GM19035 (cell line): ENCODE results near the gene C1R.
"Not testable (repeated sequence)": the region's sequence is repeated elsewhere in the genome, so short reads cannot be mapped to it uniquely, and the experiment has no call there.

Experiments
- ATAC-seq: cut with Tn5 transposase; IDR thresholded peaks from one replicate; pipeline ENCODE4 v1.9.1; 2021; ENCODE audit not compliant: unreplicated experiment

C1R gene

GRCh38 chr12:7069386-7069785, 22.9 kb downstream of the C1R start:
- ATAC-seq, result no peak

DNA sequence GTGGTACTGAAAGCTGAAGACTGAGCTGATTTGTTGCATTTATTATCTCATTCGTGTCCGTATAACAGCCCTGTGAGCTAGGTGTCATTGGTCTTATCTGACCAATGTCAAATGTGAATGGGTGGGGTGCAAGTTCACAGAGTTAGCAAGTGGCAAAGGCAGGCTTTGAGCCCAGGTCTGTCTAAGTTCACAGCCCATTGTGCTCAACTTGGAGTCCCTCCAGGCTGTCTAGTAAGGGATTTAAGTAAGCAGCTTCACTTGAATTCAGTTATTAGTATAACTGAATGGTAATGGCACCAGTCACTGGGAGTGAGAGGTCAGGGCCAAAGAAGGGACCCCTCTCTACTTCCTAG, 23.3 kb downstream of the C1R start:
- no peak for ATAC-seq

- ATAC-seq, result no peak
Observed at GRCh38 chr12:7068240-7068993, 23.8 kb downstream of the C1R start.

DNA sequence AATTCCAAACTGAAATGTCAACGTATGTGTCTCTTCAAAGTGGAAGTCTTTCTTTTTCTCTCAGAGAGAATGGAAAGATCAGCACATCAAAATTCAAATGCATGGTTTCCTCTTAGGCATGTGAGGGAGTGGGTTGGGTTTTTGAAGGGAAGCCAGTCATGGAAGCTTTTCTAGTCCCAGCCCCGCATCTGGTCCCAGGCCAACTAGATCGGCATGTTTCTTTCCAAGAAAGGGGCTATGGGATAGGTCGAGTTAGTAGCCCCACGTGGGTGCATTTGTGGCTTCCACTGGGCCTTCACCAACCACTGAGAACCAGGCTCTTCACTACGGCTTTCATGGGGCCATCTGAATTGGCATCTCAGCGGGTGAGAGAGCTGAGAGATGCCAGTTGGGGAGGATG, 25.1 kb downstream of the C1R start:
- ATAC-seq, result no peak

DNA sequence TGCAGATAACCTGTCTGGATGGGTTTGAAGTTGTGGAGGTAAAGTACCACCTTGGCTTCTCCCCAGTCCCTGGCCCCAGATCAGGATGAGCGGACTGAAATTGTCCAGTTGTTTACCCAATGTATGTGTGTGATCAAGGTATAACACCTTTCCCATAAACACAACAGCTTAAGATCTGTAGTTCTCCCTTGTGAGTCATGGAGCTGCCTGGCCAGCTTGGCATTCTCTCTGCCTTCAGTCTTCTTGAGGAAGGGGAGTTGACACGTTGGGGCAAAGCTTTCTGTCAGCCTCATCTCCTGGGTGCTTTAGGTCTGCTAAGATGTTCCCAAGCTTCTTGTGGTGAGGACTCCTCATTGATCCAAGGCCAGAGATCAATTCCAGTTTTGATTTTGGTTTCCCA, 25.6 kb downstream of the C1R start:
- no peak for ATAC-seq

GRCh38 chr12:7065073-7065623, 27.1 kb downstream of the C1R start:
- ATAC-seq, result no peak

GRCh38 chr12:7064516-7064915, 27.7 kb downstream of the C1R start:
- ATAC-seq, result no peak

DNA sequence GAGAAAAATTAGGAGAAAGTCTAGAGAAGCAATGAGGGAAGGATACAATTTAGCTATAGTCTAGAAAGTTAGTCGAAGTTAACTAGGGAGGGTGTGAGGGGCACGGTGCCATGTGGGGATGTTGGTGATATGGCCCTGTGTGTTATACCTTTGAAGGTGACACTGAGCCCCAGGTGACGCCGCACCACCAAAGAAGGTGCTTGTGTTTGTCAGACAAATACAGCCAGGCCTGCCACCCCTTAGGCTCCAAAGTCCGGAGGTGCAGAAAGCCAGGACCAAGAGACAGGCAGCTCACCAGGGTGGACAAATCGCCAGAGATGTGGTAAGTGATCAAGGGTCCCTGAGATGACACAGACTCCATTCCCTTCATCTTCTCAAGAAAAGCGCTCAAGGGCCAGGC, 30.6 kb downstream of the C1R start:
- no peak for ATAC-seq

- no peak for ATAC-seq
Observed at GRCh38 chr12:7061138-7061537, 31.1 kb downstream of the C1R start.

DNA sequence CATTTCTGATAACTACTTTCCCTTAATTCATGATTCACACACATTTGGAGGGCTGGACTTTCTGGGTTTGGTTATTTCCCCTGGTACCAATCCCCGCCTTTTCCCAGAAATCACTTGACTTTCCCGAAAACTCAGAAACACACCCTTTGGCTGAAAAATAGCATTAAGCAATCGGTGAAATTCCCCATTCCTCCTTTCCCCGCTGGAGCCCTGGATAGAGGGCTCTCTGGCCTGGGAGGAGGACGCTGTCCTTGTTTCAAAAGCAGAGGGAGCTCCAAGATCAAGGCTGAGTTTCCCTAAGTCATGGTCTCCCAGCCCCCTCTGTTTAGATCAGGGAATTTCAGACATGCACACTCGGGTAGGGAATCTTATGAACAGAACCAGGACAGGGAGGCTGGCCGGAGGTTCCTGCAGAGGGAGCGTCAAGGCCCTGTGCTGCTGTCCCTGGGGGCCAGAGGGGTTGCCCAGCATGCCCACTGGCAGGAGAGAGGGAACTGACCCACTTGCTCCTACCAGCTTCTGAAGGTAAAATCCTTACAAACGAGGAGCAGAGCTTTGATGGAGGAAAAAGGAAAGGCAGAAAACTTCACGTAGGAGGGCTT, 31.8 kb downstream of the C1R start, which contains the start of gene C1S:
Gene C1S (plus strand): TSS at position 366 of the 602 bp plus-strand sequence. CDS start 1,195 bp downstream, outside the sequence.
- ATAC-seq, result no peak

- ATAC-seq, result no peak
Observed at GRCh38 chr12:7059780-7060179, 32.5 kb downstream of the C1R start.

GRCh38 chr12:7058850-7059395, 33.3 kb downstream of the C1R start:
- ATAC-seq, result no peak

GRCh38 chr12:7058163-7058845, 33.9 kb downstream of the C1R start:
- no peak for ATAC-seq

GRCh38 chr12:7055736-7056135, 36.5 kb downstream of the C1R start:
- ATAC-seq, result not testable (repeated sequence)

DNA sequence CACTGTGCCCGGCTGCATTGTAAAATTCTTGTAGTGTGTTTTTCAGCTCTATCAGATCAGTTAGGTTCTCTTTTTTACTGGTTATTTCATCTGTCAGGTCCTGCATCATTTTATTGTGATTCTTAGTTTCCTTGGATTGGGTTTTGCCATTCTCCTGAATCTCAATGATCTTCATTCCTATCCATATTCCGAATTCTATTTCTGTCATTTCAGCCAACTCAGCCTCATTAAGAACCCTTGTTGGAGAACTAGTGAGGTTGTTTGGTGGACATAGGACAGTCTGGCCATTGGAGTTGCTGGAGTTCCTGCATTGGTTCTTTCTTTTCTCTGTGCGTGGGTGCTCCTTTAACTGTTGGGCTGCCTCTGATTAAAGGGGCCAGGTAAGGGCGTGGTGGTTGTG, 37.3 kb downstream of the C1R start:
- ATAC-seq, result no peak

GRCh38 chr12:7049973-7050372, 42.3 kb downstream of the C1R start:
- not testable (repeated sequence) for ATAC-seq

- ATAC-seq, result not testable (repeated sequence)
Observed at GRCh38 chr12:7049445-7049951, 42.7 kb downstream of the C1R start.

DNA sequence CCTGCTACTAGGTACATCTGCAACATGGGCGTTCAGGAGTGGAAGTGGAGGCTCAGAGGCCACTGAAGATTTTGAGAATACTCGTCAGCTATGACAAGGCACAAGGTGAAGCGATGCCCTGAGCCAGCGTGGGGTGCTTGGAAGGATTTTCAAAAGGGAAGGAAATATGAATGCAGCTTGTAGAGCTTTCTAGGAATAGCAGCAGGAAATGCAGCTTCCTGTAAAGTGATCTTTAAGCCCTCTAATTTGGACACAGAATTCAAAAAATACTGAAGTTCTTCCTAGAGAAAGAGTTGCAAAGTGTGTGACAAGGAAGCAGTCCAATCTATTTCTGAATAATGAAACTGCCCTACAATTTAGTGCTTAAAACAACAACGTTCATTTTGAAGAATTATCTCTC, 44.9 kb downstream of the C1R start:
- no peak for ATAC-seq

- no peak for ATAC-seq
Observed at GRCh38 chr12:7046383-7047105, 45.7 kb downstream of the C1R start.

DNA sequence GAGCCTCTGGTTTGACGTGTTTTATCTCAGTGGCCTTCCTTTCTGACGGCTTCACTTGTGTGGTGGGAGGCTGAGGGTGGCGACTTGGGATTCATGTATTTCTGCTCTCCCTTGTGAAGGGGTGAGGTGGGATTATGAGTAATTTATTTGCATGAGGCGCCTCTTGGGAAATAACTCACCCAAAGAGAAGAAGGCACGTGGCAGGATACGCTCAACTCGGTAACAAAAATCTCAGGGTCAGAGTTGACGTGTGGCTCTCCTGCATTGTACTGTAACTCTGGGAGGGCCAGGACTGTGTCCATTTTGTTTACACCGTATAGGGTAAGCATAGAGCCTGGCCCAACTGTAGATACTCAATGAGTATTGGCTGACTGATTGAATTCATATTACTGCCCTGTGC, 46.3 kb downstream of the C1R start:
- ATAC-seq, result no peak

- no peak for ATAC-seq
Observed at GRCh38 chr12:7042842-7043241, 49.4 kb downstream of the C1R start.
